HG02852 (cell line): ENCODE data around the gene NINL.

Source experiments
- ATAC-seq: cut with Tn5 transposase; IDR thresholded peaks from one replicate; pipeline ENCODE4 v1.9.1; 2021; ENCODE audit warnings: mild to moderate bottlenecking, moderate library complexity; ENCODE audit not compliant: unreplicated experiment

Gene NINL

GRCh38 chr20:25469558-25469957 is 115.8 kb downstream of the NINL start:
- ATAC-seq: no peak

- ATAC-seq: no peak
Observed at GRCh38 chr20:25468126-25469075, 116.9 kb downstream of the NINL start.

GRCh38 chr20:25467441-25467840 is 117.9 kb downstream of the NINL start:
- ATAC-seq: no peak

- ATAC-seq: no peak
Observed at GRCh38 chr20:25466846-25467245, 118.5 kb downstream of the NINL start.

DNA sequence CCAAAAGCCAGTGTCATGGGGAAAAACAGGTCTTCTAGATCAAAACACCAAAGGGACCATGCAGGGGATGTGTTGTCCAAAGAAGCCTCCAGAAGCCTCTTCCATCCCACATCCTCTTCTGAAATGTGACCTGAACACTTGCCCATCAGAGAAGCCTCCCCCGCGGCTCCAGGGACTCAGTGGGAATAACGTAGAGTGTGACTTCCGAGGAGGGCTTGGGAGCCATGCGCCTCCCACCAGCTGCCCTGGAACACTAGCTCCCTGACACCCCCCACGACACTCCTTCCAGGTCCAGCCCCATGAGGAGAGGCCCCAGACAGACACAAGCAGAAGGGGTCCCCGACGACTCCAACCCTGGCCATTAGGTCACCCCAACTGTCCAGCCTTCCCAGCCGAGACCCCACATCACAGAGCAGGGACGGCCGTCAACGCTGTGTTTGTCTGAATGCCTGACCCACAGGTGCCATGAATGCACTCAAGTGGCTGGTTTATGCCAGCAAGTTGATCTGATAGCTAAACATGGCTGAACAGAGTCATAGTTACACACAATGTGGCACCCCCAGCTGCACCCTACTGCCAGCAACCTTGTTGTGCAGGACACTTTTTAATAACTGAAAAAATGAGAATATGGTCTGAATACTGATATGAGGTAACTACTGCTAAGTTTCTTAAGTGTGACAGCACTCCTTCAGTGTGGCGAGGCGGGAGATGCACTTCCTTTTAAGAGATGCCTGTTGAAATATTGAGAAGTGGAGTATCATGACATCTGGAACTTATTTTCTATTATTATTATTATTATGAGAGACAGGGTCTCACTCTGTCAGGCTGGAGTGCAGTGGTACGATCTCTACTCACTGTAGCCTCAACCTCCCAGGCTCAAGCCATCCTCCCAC is 119.8 kb downstream of the NINL start:
- ATAC-seq: no peak

GRCh38 chr20:25464501-25465242 is 120.7 kb downstream of the NINL start:
- no peak for ATAC-seq

DNA sequence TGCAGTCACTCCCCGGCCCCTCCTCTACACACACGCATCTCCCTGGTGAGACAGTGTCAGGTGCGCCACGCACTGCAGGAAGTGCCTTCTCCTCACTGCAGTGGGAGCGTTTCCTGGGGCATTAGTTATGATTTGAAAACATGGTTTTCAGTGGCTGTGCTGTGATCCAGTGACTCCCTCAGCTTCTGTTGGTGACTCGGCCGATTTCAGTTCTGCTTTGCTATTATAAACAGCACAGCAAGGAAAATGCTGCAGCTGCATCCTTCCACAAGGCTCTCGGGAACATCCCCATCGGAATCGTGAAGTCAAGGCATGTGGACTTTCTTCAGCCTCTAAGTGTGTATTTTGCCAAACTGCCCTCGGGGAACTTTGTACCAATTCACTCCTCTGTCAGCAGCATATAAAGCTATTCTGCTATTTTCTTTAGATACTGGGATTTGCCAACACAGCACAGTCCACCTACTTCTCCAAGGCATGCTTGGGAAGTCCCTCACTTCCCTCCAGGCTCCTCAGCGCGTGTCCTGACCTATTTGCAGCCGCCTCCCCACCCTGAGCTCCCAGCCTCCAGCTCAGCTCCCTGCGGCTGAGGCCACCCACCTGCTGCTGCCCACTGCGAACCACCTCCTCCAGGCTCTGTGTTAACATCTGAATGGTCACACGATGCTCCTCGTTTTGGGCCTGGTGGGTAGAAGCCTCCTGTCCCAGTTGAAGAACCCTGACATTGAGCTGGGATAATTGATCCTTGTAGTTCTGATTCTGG is 123.4 kb downstream of the NINL start:
- no peak for ATAC-seq

DNA sequence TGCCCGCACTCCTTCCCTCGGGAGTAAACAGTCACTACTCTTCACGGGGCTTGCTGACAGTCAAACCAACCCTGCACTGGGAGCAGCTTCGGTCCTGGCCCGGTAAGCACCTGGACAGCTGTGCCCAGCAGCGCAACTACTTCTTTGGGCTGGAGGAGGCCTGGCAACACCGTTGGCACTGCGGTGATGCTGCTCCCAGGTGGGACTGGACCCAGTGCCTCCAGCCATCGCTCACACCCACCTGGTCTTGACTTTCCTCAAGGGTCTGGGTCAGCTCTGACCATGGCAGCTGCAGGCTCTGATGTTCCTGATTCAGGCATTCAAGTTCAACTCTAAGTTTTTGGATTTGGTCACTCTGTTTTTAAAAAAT is 124.1 kb downstream of the NINL start:
- no peak for ATAC-seq

DNA sequence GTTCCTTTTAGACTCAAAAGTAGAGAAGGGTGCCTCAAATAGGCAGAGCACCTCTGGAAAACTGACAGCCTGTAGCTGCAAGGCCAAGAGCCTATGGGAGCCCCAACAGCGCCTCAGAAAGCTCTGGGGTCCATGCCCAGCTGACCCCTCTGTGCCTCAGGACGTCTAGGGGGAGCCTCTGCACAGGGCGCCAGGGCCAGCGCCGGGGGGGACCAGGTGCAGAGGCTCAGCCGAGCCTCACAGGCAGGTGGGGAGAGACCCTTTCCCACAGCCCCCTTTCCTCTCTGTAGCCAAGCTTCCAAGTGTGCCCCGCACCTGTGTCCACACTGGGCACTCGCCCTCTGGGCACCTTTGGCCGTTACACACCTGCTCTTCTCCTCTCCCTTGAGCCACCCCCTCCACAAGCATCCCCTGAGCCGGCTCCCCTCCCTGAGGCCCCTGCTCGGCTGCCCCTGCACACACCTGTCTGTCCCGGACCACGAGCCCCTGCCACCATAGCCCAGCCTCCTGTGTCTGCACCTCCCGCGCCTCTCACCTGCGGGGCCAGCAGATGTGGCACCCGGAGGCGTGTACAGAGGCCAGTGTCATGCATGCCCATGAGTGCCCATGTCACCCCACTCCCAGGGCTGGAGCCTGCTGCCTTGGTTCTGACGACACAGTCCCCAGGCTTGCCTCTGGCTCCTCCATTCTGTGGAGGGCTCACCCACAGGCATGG is 124.6 kb downstream of the NINL start:
- no peak for ATAC-seq

DNA sequence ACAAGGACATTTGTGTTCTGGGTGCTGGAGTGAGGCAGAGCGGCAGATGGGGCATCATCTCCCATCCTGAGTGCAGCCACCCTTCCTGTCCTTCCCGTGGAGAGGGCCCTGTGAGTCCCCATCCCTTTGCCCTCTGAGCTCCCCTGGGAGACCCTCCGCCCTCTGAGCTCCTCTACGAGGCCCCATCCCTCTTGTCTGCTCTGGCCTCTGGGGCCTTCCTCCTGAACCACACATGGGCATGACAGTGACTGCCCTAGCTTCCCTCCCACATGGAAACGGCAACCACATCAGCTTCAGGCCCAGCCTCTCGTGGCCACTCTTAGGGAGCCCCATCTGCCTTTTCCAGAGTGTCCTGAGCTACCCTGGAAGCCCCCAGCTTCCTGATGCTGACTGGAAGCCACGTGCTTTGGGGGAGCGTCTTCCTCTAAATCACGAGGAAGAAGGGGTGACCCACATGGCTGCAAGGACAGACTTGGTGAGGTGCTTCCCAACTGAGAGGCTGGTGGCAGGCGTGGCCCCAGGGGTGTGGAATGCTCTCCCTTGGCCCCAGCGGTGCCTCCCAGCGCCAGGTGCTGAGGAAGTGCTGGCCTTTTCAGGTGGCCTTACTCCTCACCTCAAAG is 125.3 kb downstream of the NINL start:
- ATAC-seq: no peak

GRCh38 chr20:25459111-25459830 is 126.1 kb downstream of the NINL start:
- ATAC-seq: no peak

GRCh38 chr20:25457886-25458680 is 127.2 kb downstream of the NINL start:
- ATAC-seq: no peak

- no peak for ATAC-seq
Observed at GRCh38 chr20:25454153-25454900, 131.0 kb downstream of the NINL start.

DNA sequence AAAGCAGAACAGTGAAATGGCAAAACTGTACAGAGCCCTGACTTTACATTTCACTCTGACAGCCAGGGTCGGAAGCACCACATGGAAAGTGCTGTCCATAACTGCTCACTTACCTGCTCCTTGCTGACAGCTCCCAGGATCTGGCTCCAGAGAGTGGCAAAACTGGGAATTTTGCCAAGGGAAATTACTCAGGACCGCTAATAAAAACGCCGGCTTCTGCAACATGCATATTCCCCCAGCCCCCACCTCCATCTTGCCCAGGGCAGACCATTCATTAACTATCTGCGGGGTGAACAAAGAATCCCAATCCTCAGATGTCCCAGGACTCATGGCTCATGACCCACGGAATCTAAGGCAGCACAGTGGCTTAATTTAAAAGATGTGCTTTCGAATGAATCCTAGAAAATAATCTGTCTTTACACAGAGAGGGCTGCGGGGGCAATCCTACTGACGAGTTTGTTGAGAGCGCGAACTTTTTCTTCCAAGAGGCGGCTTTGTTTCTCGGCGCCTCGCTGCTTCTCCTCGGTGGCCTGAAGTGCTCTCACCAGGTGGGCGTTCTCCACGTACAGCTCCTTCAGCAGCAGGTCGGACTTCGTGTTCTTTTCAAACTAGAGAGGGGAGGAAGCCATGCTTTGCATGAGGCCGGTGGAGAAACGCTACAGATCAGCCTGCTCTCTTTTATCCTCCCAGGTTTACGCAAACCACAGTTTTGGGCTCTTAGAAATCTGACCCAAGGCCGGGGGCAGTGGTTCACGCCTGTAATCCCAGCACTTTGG is 132.1 kb downstream of the NINL start:
- ATAC-seq: no peak

- ATAC-seq: no peak
Observed at GRCh38 chr20:25452333-25452732, 133.0 kb downstream of the NINL start.

GRCh38 chr20:25447671-25448070 is 137.7 kb downstream of the NINL start:
- ATAC-seq: no peak
